H1 (cell line): ENCODE data around the gene CHST9. TPM values are rescaled to one million over a fixed set of nuclear protein-coding genes. Genes with fewer than 3 reads are reported as not detected.

Experiments used
- CTCF ChIA-PET: fragments of 300-600 bp; sonication (Branson Sonifier 250); formaldehyde crosslinking; loops from one replicate; lab custom pipeline; 2021; ENCODE audit not compliant: partially characterized antibody; lab: Charles Lee
- POLR2A ChIA-PET: fragments of 300-600 bp; sonication (Branson Sonifier 250); formaldehyde crosslinking; loops from one replicate; lab custom pipeline; 2021; ENCODE audit warnings: inconsistent platforms; ENCODE audit not compliant: partially characterized antibody; lab: Charles Lee
- DNase-seq, 2 experiments: peaks; one replicate each; pipeline versions ENCODE4 v3.0.0 to v3.0.0-alpha.2; 2010 to 2022; ENCODE audit warnings: low spot score in 2 of 2, low read depth in 1 of 2, mixed read lengths in 1 of 2
- FAIRE-seq: peaks from 2 replicates; lab custom pipeline; 2011; peaks lifted over from hg19 to GRCh38; lab: Jason Lieb, UNC
- H2AFZ ChIP-seq: 2 replicates; pipeline ENCODE4 v1.8.1; 2012; ENCODE audit warnings: low read length, inconsistent platforms
- H2AK5ac ChIP-seq: 2 replicates; pipeline ENCODE4 v1.6.1; 2013; ENCODE audit warnings: low read depth, low read length
- H2BK120ac ChIP-seq: replicated peaks from 2 replicates; pipeline ENCODE3; 2013; ENCODE audit warnings: low read depth, low read length, inconsistent platforms
- H2BK12ac ChIP-seq: 2 replicates; pipeline ENCODE4 v1.6.1; 2013; ENCODE audit warnings: low read depth, low read length
- H2BK15ac ChIP-seq: 2 replicates; pipeline ENCODE4 v1.6.1; 2013; ENCODE audit warnings: low read length
- H2BK20ac ChIP-seq: 2 replicates; pipeline ENCODE4 v1.6.1; 2013; ENCODE audit warnings: low read length
- H2BK5ac ChIP-seq: 2 replicates; pipeline ENCODE4 v1.6.1; 2013; ENCODE audit warnings: low read depth, low read length
- H3K14ac ChIP-seq: 2 replicates; pipeline ENCODE4 v1.6.1; 2013; ENCODE audit warnings: inconsistent platforms; ENCODE audit not compliant: insufficient read length
- H3K18ac ChIP-seq: 2 replicates; pipeline ENCODE4 v1.6.1; 2013; ENCODE audit warnings: low read length; ENCODE audit errors: extremely low read depth
- H3K23ac ChIP-seq: 2 replicates; pipeline ENCODE4 v1.6.1; 2013; ENCODE audit warnings: inconsistent platforms; ENCODE audit not compliant: insufficient read length
- H3K23me2 ChIP-seq: 2 replicates; pipeline ENCODE4 v1.6.1; 2013; ENCODE audit warnings: low read depth, low read length
- H3K27ac ChIP-seq: 2 replicates; pipeline ENCODE4 v1.6.1; 2011; ENCODE audit warnings: low read depth, low read length, inconsistent platforms
- H3K27me3 ChIP-seq, 4 experiments: replicated peaks in 1 of 4; 1 replicate in 1 of 4; 2 replicates in 3 of 4; pipeline versions ENCODE4 v1.6.1 to v1.8.1; 2011 to 2013; ENCODE audit warnings: low read length in 3 of 4, mild to moderate bottlenecking in 3 of 4, inconsistent platforms in 2 of 4, mixed read lengths in 2 of 4, moderate library complexity in 1 of 4; ENCODE audit not compliant: control insufficient read depth in 3 of 4, insufficient read depth in 3 of 4; ENCODE audit errors: extremely low read depth in 1 of 4
- H3K36me3 ChIP-seq, 4 experiments: 2 replicates each; pipeline versions ENCODE4 v1.6.1 to v1.8.1; 2011 to 2013; ENCODE audit warnings: mild to moderate bottlenecking in 4 of 4, low read length in 3 of 4, moderate library complexity in 2 of 4, control low read depth in 1 of 4, inconsistent platforms in 1 of 4; ENCODE audit not compliant: insufficient read depth in 4 of 4, control insufficient read depth in 2 of 4
- H3K4ac ChIP-seq: replicated peaks from 2 replicates; pipeline ENCODE3; 2013; ENCODE audit warnings: low read length, low read depth, mixed read lengths, inconsistent platforms; ENCODE audit not compliant: insufficient read length
- H3K4me1 ChIP-seq, 4 experiments: replicated peaks in 1 of 4; 1 replicate in 1 of 4; 2 replicates in 3 of 4; pipeline versions ENCODE4 v1.6.1 to v1.8.1; 2011 to 2013; ENCODE audit warnings: low read length in 3 of 4, inconsistent platforms in 2 of 4, mixed read lengths in 1 of 4; ENCODE audit not compliant: insufficient read depth in 4 of 4, control insufficient read depth in 3 of 4
- H3K4me2 ChIP-seq, 2 experiments: 2 replicates each; pipeline versions ENCODE4 v1.6.1 to v1.8.1; 2011 to 2013; ENCODE audit warnings: low read depth in 2 of 2, low read length in 2 of 2, control low read depth in 1 of 2, inconsistent platforms in 1 of 2, mild to moderate bottlenecking in 1 of 2; ENCODE audit not compliant: insufficient read depth in 1 of 2
- H3K4me3 ChIP-seq, 4 experiments: fragments of 200-600, 300-600 bp in 1 of 4; sonication (generic), shearing (Covaris generic), sonication (Bioruptor Twin) in 1 of 4; 2 replicates each; pipeline versions ENCODE4 v1.5.1 to v1.8.1; 2011 to 2016; ENCODE audit warnings: low read length in 4 of 4, low read depth in 3 of 4, control low read depth in 2 of 4, inconsistent platforms in 2 of 4, mild to moderate bottlenecking in 2 of 4, mixed read lengths in 1 of 4, moderate library complexity in 1 of 4; ENCODE audit not compliant: insufficient read depth in 2 of 4; ENCODE audit errors: extremely low read depth in 1 of 4
- H3K56ac ChIP-seq: replicated peaks from 2 replicates; pipeline ENCODE3; 2013; ENCODE audit warnings: low read depth, mild to moderate bottlenecking, mixed read lengths, low read length, inconsistent platforms; ENCODE audit not compliant: insufficient read length
- H3K79me1 ChIP-seq: 2 replicates; pipeline ENCODE4 v1.6.1; 2013; ENCODE audit warnings: low read depth, low read length, control low read depth
- H3K79me2 ChIP-seq, 2 experiments: 2 replicates each; pipeline versions ENCODE4 v1.6.1 to v1.8.1; 2012 to 2013; ENCODE audit warnings: low read length in 2 of 2, mild to moderate bottlenecking in 2 of 2, inconsistent platforms in 1 of 2; ENCODE audit not compliant: insufficient read depth in 2 of 2, control insufficient read depth in 1 of 2
- H3K9ac ChIP-seq, 4 experiments: replicated peaks in 1 of 4; 1 replicate in 1 of 4; 2 replicates in 3 of 4; pipeline versions ENCODE4 v1.6.1 to v1.8.1; 2011 to 2013; ENCODE audit warnings: low read depth in 3 of 4, low read length in 3 of 4, control low read depth in 2 of 4, mild to moderate bottlenecking in 2 of 4, moderate library complexity in 2 of 4, inconsistent platforms in 1 of 4; ENCODE audit errors: extremely low read depth in 1 of 4
- H3K9me3 ChIP-seq, 2 experiments: 2 replicates each; pipeline versions ENCODE4 v1.6.1 to v1.8.1; 2012 to 2013; ENCODE audit warnings: mild to moderate bottlenecking in 2 of 2, moderate library complexity in 2 of 2, control low read depth in 1 of 2, inconsistent platforms in 1 of 2, low read depth in 1 of 2, low read length in 1 of 2, mixed read lengths in 1 of 2; ENCODE audit not compliant: insufficient read depth in 2 of 2
- H4K20me1 ChIP-seq, 2 experiments: replicated peaks in 1 of 2; 2 replicates each; pipeline versions ENCODE3 to v1.8.1; 2011 to 2013; ENCODE audit warnings: inconsistent platforms in 2 of 2, low read length in 2 of 2, mild to moderate bottlenecking in 1 of 2; ENCODE audit not compliant: insufficient read depth in 2 of 2, control insufficient read depth in 1 of 2
- H4K5ac ChIP-seq: 2 replicates; pipeline ENCODE4 v1.6.1; 2013; ENCODE audit warnings: low read length, low read depth, mixed read lengths, inconsistent platforms; ENCODE audit not compliant: insufficient read length
- H4K8ac ChIP-seq: 2 replicates; pipeline ENCODE4 v1.8.0; 2013; ENCODE audit warnings: mild to moderate bottlenecking, moderate library complexity, low read length, inconsistent platforms; ENCODE audit not compliant: insufficient read depth; ENCODE audit errors: extremely low read depth
- H4K91ac ChIP-seq: replicated peaks from 2 replicates; pipeline ENCODE3; 2013; ENCODE audit warnings: low read length, mixed read lengths, inconsistent platforms; ENCODE audit not compliant: insufficient read length
- NANOG ChIP-seq: IDR thresholded peaks from 2 replicates; pipeline ENCODE4 v1.6.1; 2011; ENCODE audit warnings: low read length, low read depth, mild to moderate bottlenecking, inconsistent platforms; ENCODE audit not compliant: insufficient read depth, poor library complexity, severe bottlenecking
- RBBP5 ChIP-seq: IDR thresholded peaks from 2 replicates; pipeline ENCODE4 v1.7.1; 2012; ENCODE audit warnings: low read depth, mild to moderate bottlenecking, inconsistent platforms, low read length, moderate library complexity, borderline replicate concordance
- WGBS, 2 experiments: shearing (Covaris generic) in 1 of 2; methylation state at CpG; one replicate each; pipeline versions ENCODE4 v1.1.6 to v1.1.7; 2013 to 2015; ENCODE audit warnings: low lambda C conversion rate in 2 of 2, mixed read lengths in 2 of 2, inconsistent platforms in 1 of 2, low coverage in 1 of 2, missing lambda C conversion rate in 1 of 2; ENCODE audit not compliant: insufficient replicate concordance in 2 of 2, insufficient coverage in 1 of 2, insufficient read length in 1 of 2; ENCODE audit errors: extremely low coverage in 1 of 2, missing lambda C conversion rate in 1 of 2; 5-methylcytosine and 5-hydroxymethylcytosine counted together
- polyA plus RNA-seq, 7 experiments: library from polyadenylated mRNA; depleted of rRNA in 3 of 7; stranded (reverse) in 5 of 7; unstranded in 2 of 7; fragments of >200 nt in 5 of 7; fragments of 200-250 nt in 2 of 7; gene quantifications; 1 replicate in 5 of 7; 2 replicates in 1 of 7; 4 replicates in 1 of 7; pipeline versions ENCODE4 v1.2.1 to v1.2.3, GENCODE V29; 2011 to 2013; ENCODE audit warnings: missing spikeins in 2 of 7, mixed read lengths in 2 of 7
- total RNA-seq: library from RNA; stranded (reverse); fragmentation: NEBNext Ultra II Directional; extraction: Animal tissue kit (Norgen Biotek cat#: 25700); gene quantifications from 2 replicates; pipeline ENCODE4 v1.2.1, GENCODE V29; 2021

Gene CHST9
- total and polyA plus RNA-seq, 2 of the 8 experiments (the other 6 are each of a cell fraction or from before 2014, with no cell fraction given), result 3.2 to 24.3 TPM

DNA sequence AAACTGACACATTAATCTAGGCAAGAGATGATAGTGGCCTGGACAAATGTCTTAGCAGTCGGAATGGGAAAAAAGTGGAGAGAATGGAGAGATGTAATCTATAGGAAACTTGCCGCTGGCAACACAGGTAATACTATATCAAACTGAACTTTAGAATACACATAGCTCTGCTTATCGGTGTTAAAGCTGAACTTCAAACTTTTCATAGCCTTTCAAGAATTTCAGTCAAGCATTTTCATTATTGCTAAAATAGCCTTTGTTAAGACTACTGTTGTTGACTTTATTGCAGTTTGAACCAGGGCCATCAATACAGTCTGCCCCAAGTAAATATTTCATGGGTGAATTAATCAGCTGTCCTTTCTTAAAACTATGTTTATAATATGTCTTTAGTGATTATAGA, 12.9 kb upstream of the CHST9 start:
- WGBS, 2 experiments, result 85% methylated on average over 3 of the region's 3 CpGs; no CpG with 5 or more reads in 1 of the 2 experiments
- Histone ChIP-seq H4K5ac (no peak overlapping the region), H3K9me3 (no peaks in the 10 kb centered on the region), H3K56ac (no peak overlapping the region), H2BK12ac (no peak overlapping the region), H4K8ac (no peak overlapping the region; the same call in 1 of the 2 replicates), H3K4me3 (no peak overlapping the region), H4K20me1 (no peaks in the 10 kb centered on the region), H2BK15ac (no peak overlapping the region), H3K36me3 (no peaks in the 10 kb centered on the region), H3K4me2 (no peak overlapping the region), H3K23ac (no peak overlapping the region), H3K23me2 (no peaks in the 10 kb centered on the region; the same call in 1 of the 2 replicates), H2BK120ac (no peak overlapping the region), H2BK20ac (no peak overlapping the region), H3K18ac (no peak overlapping the region), H2BK5ac (no peak overlapping the region), H3K79me1 (no peaks in the 10 kb centered on the region), H3K79me2 (no peaks in the 10 kb centered on the region), H3K4me1 (no peaks in the 10 kb centered on the region), H3K27me3 (no peaks in the 10 kb centered on the region), H4K91ac (no peak overlapping the region), H3K4ac (no peak overlapping the region), H2AFZ (no peak overlapping the region), H2AK5ac (no peak overlapping the region), H3K27ac (no peak overlapping the region), H3K9ac (no peak overlapping the region), H3K14ac (no peak overlapping the region)
- FAIRE-seq (no peak), DNase-seq (no peak)
- TF ChIP-seq NANOG, result no peak
- TF ChIP-seq RBBP5, result no peak
- CTCF ChIA-PET, result no interaction called here
- POLR2A ChIA-PET, result no interaction called here
